PFSK-1 (cell line): Measurements from ENCODE around the gene EXOSC7.

Source experiments
- FOXP2 ChIP-seq: optimal IDR thresholded peaks from 2 replicates; pipeline ENCODE3; 2011; ENCODE audit warnings: borderline replicate concordance, control low read depth, inconsistent platforms; ENCODE audit not compliant: insufficient read depth; ENCODE audit errors: extremely low read length, extremely low read depth
- POLR2AphosphoS5 ChIP-seq: IDR thresholded peaks from 2 replicates; pipeline ENCODE4 v1.6.1; 2012; ENCODE audit warnings: low read depth, mild to moderate bottlenecking, control low read depth, low read length, moderate library complexity
- SIN3A ChIP-seq: IDR thresholded peaks from 2 replicates; pipeline ENCODE4 v1.6.1; 2012; ENCODE audit warnings: mild to moderate bottlenecking, low read length, moderate library complexity, borderline replicate concordance; ENCODE audit not compliant: insufficient read depth
- TAF1 ChIP-seq: IDR thresholded peaks from 2 replicates; pipeline ENCODE4 v1.6.1; 2012; ENCODE audit warnings: low read length, control low read depth, borderline replicate concordance; ENCODE audit not compliant: insufficient read depth
- TF ChIP-seq, protein P1 (sequence below), 2 experiments: IDR thresholded peaks; 2 replicates each; pipeline versions ENCODE4 v1.6.1 to v1.8.0; 2011 to 2012; ENCODE audit warnings: low read depth in 2 of 2, low read length in 2 of 2, control low read depth in 1 of 2, inconsistent platforms in 1 of 2, mild to moderate bottlenecking in 1 of 2, moderate library complexity in 1 of 2; ENCODE audit not compliant: insufficient read depth in 1 of 2

EXOSC7 gene

DNA sequence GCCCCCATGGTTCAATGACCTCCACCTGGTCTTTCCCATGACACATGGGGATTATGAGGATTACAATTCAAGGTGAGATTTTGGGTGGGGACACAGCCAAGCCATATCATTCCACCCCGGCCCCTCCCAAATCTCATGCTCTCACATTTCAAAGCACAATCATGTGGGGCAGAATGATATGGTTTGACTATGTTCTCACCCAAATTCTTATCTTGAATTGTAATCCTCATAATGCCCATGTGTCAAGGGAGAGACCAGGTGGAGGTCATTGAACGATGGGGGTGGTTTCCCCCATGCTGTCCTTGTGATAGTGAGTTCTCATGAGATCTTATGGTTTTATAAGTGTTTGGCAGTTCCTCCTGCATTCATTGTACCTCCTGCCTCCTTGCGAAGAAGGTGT, 47.6 kb downstream of the EXOSC7 start:
- TF ChIP-seq TAF1 (no peak), POLR2AphosphoS5 (no peak), SIN3A (no peak), FOXP2 (no peak)
- TF ChIP-seq, protein P1, sequence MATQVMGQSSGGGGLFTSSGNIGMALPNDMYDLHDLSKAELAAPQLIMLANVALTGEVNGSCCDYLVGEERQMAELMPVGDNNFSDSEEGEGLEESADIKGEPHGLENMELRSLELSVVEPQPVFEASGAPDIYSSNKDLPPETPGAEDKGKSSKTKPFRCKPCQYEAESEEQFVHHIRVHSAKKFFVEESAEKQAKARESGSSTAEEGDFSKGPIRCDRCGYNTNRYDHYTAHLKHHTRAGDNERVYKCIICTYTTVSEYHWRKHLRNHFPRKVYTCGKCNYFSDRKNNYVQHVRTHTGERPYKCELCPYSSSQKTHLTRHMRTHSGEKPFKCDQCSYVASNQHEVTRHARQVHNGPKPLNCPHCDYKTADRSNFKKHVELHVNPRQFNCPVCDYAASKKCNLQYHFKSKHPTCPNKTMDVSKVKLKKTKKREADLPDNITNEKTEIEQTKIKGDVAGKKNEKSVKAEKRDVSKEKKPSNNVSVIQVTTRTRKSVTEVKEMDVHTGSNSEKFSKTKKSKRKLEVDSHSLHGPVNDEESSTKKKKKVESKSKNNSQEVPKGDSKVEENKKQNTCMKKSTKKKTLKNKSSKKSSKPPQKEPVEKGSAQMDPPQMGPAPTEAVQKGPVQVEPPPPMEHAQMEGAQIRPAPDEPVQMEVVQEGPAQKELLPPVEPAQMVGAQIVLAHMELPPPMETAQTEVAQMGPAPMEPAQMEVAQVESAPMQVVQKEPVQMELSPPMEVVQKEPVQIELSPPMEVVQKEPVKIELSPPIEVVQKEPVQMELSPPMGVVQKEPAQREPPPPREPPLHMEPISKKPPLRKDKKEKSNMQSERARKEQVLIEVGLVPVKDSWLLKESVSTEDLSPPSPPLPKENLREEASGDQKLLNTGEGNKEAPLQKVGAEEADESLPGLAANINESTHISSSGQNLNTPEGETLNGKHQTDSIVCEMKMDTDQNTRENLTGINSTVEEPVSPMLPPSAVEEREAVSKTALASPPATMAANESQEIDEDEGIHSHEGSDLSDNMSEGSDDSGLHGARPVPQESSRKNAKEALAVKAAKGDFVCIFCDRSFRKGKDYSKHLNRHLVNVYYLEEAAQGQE (IDR thresholded peaks at IDR 0.05; ENCODE audit: insufficient read depth in 1 of 2, low read depth in 2 of 2, low read length in 2 of 2): no peak

DNA sequence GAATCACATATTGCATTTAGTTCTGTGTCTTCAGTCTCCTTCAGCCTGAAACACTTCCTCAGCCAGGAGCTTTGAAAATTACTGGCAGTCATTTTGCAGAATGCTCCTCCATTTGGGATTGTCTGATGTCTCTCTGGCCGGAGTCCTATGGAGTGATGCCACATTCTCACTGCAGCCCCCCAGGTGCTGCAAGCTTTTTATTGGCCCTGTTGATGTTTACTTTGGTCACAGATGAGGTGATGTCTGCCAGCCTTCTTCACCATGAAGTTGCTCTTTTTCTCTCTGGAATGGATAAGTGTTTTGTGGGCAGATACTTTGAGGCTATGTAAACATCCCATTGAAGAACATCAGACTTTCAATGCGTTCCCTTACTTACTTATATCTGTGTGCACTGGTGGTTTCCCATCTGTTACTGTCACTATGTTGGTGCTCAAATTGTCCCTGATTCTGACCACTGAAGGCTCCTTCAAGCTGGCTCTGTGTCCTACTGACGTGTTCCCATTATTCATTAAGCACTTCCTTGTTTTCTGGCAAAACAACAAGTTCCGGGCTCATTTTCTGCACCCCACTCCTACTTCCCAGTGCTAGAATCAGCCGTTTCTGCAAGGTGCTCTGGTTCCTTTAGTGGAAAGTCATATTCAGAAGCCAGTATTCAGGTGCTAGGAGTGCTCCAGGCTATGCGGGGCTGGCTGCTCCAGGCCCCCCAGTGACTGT, 48.7 kb downstream of the EXOSC7 start:
- TF ChIP-seq POLR2AphosphoS5 (no peak), SIN3A (no peak), FOXP2 (no peak)
- TF ChIP-seq, protein P1 (IDR thresholded peaks at IDR 0.05; ENCODE audit: insufficient read depth in 1 of 2, low read depth in 2 of 2, low read length in 2 of 2): no peak

DNA sequence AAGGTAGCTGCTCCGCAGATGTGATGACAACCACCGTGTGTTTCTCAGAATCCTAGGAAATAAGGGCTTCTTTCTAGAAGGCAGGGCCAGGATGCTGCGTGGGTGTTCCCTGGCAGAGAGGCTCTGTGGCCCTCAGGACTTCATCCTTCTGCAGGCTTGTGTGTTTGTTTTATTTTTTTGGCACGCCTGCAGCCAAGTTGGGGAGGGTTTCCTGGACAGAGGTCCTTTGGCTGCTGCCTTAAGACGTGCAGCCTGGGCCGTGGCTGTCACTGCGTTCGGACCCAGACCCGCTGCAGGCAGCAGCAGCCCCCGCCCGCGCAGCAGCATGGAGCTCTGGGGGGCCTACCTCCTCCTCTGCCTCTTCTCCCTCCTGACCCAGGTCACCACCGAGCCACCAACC, 50.0 kb downstream of the EXOSC7 start, which contains the start of gene CLEC3B:
TSS of gene CLEC3B (plus strand) at position 266 of the 400 bp plus-strand sequence. CDS start at position 326, 60 bp downstream.
- TF ChIP-seq TAF1 (no peak), SIN3A (no peak), FOXP2 (no peak), POLR2AphosphoS5 (no peak)
- TF ChIP-seq, protein P1 (IDR thresholded peaks at IDR 0.05; ENCODE audit: insufficient read depth in 1 of 2, low read depth in 2 of 2, low read length in 2 of 2): no peak

DNA sequence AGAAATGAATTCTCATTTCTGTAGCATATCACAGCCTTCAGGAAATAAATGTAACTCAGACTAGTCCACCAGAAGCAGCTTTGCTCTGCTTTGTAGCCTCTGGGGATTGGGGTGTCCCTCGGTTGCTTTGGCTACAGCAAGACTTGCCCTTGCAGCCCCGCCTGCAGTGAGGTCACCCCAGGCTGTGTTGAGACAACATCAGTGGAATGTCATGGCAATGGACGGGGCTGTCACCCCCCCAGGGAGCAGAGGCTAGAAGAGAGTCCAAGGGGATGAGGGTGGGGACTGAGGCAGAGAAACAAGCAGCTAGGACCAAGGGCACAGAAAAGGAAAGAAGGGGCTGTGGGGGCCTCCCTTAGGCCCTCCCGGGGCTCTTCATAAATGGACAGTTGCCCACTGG, 50.9 kb downstream of the EXOSC7 start:
- no peak for TF ChIP-seq TAF1

DNA sequence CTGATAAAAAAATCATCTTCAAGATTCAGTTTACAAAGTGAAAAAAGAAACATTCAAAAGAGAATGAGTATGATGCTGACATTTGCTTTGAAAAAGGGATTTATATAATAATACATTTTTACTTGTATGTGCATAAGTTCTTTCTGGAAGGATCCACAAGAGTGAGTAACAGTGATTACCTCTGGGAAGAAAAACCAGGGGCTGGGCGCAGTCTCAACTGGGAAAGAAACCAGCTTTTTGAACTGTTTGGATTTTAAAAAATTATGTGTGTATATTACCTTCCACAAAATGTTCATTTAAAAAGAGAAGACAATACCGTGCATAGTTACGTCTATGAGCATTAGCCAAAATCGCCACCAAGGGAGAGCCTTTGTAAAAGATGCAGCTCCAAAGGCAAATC, 51.4 kb downstream of the EXOSC7 start:
- TF ChIP-seq SIN3A (no peak), POLR2AphosphoS5 (no peak), FOXP2 (no peak), TAF1 (no peak)
- TF ChIP-seq, protein P1 (IDR thresholded peaks at IDR 0.05; ENCODE audit: insufficient read depth in 1 of 2, low read depth in 2 of 2, low read length in 2 of 2): no peak
